Astrocyte of the cerebellum (primary cell): ENCODE results near the gene ACACA.

ENCODE experiments used
- DNase-seq: peaks from one replicate; pipeline ENCODE4 v3.0.0-alpha.2; 2011; ENCODE audit warnings: low read depth
- H3K4me3 ChIP-seq: 2 replicates; pipeline ENCODE4 v1.5.1; 2011; ENCODE audit warnings: mild to moderate bottlenecking, low read depth, low read length, moderate library complexity
- CTCF ChIP-seq: IDR thresholded peaks from 2 replicates; pipeline ENCODE4 v1.5.1; 2012; ENCODE audit warnings: low read length, low read depth, moderate library complexity, mild to moderate bottlenecking; ENCODE audit errors: missing control alignments
- in situ Hi-C: cut with HindIII; loops from 2 replicates; pipeline ENCODE4 v1.10.0; 2017; ENCODE audit warnings: low sequenced_read_pairs

Gene ACACA

GRCh38 chr17:37317867-37318266 is 88.8 kb downstream of the ACACA start:
- DNase-seq, result no peak
- no peak for TF ChIP-seq CTCF
- no peak overlapping the region for H3K4me3 ChIP-seq
- in situ Hi-C loops, result no loop called here

- in situ Hi-C loops, result no loop called here
- no peak overlapping the region for H3K4me3 ChIP-seq
- TF ChIP-seq CTCF, result no peak
- no peak for DNase-seq
Measured at GRCh38 chr17:37315601-37316000, 91.0 kb downstream of the ACACA start.

GRCh38 chr17:37312137-37312923 is 94.3 kb downstream of the ACACA start:
- TF ChIP-seq CTCF, result no peak
- in situ Hi-C loops, result no loop called here
- no peak for DNase-seq

GRCh38 chr17:37310940-37311339 is 95.7 kb downstream of the ACACA start:
- in situ Hi-C loops, result no loop called here
- no peak for TF ChIP-seq CTCF
- no peak overlapping the region for H3K4me3 ChIP-seq
- DNase-seq, result no peak

More at GRCh38 chr17:37312137-37312923, 94.3 kb downstream of the ACACA start:
- no peak overlapping the region for H3K4me3 ChIP-seq

- in situ Hi-C loops, result no loop called here
- no peak overlapping the region for H3K4me3 ChIP-seq
- DNase-seq, result no peak
- no peak for TF ChIP-seq CTCF
Measured at GRCh38 chr17:37309051-37309450, 97.6 kb downstream of the ACACA start.

- no peak for DNase-seq
- in situ Hi-C loops, result no loop called here
- no peak for TF ChIP-seq CTCF
- H3K4me3 ChIP-seq, result no peak overlapping the region
Measured at GRCh38 chr17:37305406-37305905, 101.2 kb downstream of the ACACA start.
